Astrocyte of the cerebellum (primary cell): ENCODE measurements around the gene ZNF324.

Experiments
- DNase-seq: peaks from one replicate; pipeline ENCODE4 v3.0.0-alpha.2; 2011; ENCODE audit warnings: low read depth
- H3K4me3 ChIP-seq: 2 replicates; pipeline ENCODE4 v1.5.1; 2011; ENCODE audit warnings: mild to moderate bottlenecking, low read depth, low read length, moderate library complexity
- CTCF ChIP-seq: IDR thresholded peaks from 2 replicates; pipeline ENCODE4 v1.5.1; 2012; ENCODE audit warnings: low read length, low read depth, moderate library complexity, mild to moderate bottlenecking; ENCODE audit errors: missing control alignments
- in situ Hi-C: cut with HindIII; loops from 2 replicates; pipeline ENCODE4 v1.10.0; 2017; ENCODE audit warnings: low sequenced_read_pairs

The ZNF324 gene

GRCh38 chr19:58520257-58520599, 53.3 kb downstream of the ZNF324 start:
- in situ Hi-C loops = no loop called here
- peak overlapping the region; percentile 71 for H3K4me3 ChIP-seq
- no peak for DNase-seq
- TF ChIP-seq CTCF = no peak

GRCh38 chr19:58521651-58522050, 54.8 kb downstream of the ZNF324 start:
- TF ChIP-seq CTCF = no peak
- H3K4me3 ChIP-seq = no peak overlapping the region
- in situ Hi-C loops = no loop called here
- DNase-seq = no peak

GRCh38 chr19:58522709-58523108, 55.8 kb downstream of the ZNF324 start:
- in situ Hi-C loops = no loop called here
- no peak for DNase-seq

More at GRCh38 chr19:58522709-58523108, 55.8 kb downstream of the ZNF324 start:
- H3K4me3 ChIP-seq = no peak overlapping the region
- no peak for TF ChIP-seq CTCF
